CD14-positive monocyte (primary cell): ENCODE results near the gene IL1RAPL1. TPM values are rescaled to one million over a fixed set of nuclear protein-coding genes. Genes with fewer than 3 reads are reported as not detected.

ENCODE experiments used
- DNase-seq, 3 donors: peaks; one replicate each; pipeline ENCODE4 v3.0.0-alpha.2; 2011 to 2022
- H2AFZ ChIP-seq: 2 replicates; pipeline ENCODE4 v1.6.0; 2012; ENCODE audit warnings: mild to moderate bottlenecking, low read depth, low read length, inconsistent platforms; ENCODE audit not compliant: insufficient read depth, poor library complexity, severe bottlenecking
- H3K27ac ChIP-seq, 2 donors: 1 replicate in 1 of 2; 2 replicates in 1 of 2; pipeline ENCODE4 v1.5.1; 2012 to 2013; ENCODE audit warnings: low read length in 2 of 2, control low read depth in 1 of 2, inconsistent platforms in 1 of 2, low read depth in 1 of 2, mild to moderate bottlenecking in 1 of 2
- H3K27me3 ChIP-seq, 2 donors: one replicate each; pipeline versions ENCODE4 v1.6.0 to v1.6.1; 2011 to 2013; ENCODE audit warnings: low read length in 2 of 2; ENCODE audit not compliant: control insufficient read depth in 2 of 2, insufficient read depth in 2 of 2
- H3K36me3 ChIP-seq, 2 donors: replicated peaks in 1 of 2; 1 replicate in 1 of 2; 2 replicates in 1 of 2; pipeline versions ENCODE4 v1.5.1 to v1.6.1; 2012 to 2013; ENCODE audit warnings: low read length in 2 of 2, control low read depth in 1 of 2, inconsistent platforms in 1 of 2, mild to moderate bottlenecking in 1 of 2; ENCODE audit not compliant: insufficient read depth in 2 of 2, control insufficient read depth in 1 of 2
- H3K4me1 ChIP-seq, 2 donors: 1 replicate in 1 of 2; 2 replicates in 1 of 2; pipeline versions ENCODE4 v1.5.1 to v1.6.1; 2012 to 2013; ENCODE audit warnings: low read length in 2 of 2, control low read depth in 1 of 2, inconsistent platforms in 1 of 2, mild to moderate bottlenecking in 1 of 2, moderate library complexity in 1 of 2; ENCODE audit not compliant: insufficient read depth in 2 of 2, control insufficient read depth in 1 of 2
- H3K4me2 ChIP-seq: replicated peaks from 2 replicates; pipeline ENCODE3; 2012; ENCODE audit warnings: low read length, moderate library complexity, mild to moderate bottlenecking; ENCODE audit not compliant: poor library complexity, severe bottlenecking; ENCODE audit errors: extremely low read depth
- H3K4me3 ChIP-seq, 3 experiments: fragments of 200-600 bp in 1 of 3; sonication (generic) in 1 of 3; replicated peaks in 1 of 3; 1 replicate in 2 of 3; 2 replicates in 1 of 3; pipeline ENCODE4 v1.5.1; 2011 to 2013; ENCODE audit warnings: low read length in 3 of 3, mild to moderate bottlenecking in 3 of 3, control low read depth in 2 of 3, low read depth in 2 of 3, inconsistent platforms in 1 of 3, moderate library complexity in 1 of 3
- H3K79me2 ChIP-seq: 2 replicates; pipeline ENCODE4 v1.6.0; 2012; ENCODE audit warnings: mild to moderate bottlenecking, control low read depth, inconsistent platforms, low read length, moderate library complexity; ENCODE audit not compliant: insufficient read depth
- H3K9ac ChIP-seq: 2 replicates; pipeline ENCODE4 v1.6.0; 2017; ENCODE audit warnings: low read length, mild to moderate bottlenecking; ENCODE audit not compliant: insufficient read depth, poor library complexity, severe bottlenecking
- H3K9me3 ChIP-seq, 2 donors: replicated peaks in 1 of 2; 1 replicate in 1 of 2; 2 replicates in 1 of 2; pipeline versions ENCODE4 v1.5.1 to v1.6.1; 2012 to 2013; ENCODE audit warnings: low read length in 2 of 2, control low read depth in 1 of 2; ENCODE audit not compliant: control insufficient read depth in 1 of 2, insufficient read depth in 1 of 2
- H4K20me1 ChIP-seq: 2 replicates; pipeline ENCODE4 v1.6.0; 2012; ENCODE audit warnings: mild to moderate bottlenecking, low read length, control low read depth, moderate library complexity; ENCODE audit not compliant: insufficient read depth
- H3K27ac Mint-ChIP-seq, 7 donors: one replicate each; pipeline ENCODE4 v1.8.0; 2020; ENCODE audit warnings: mild to moderate bottlenecking in 7 of 7, mixed read lengths in 7 of 7, moderate library complexity in 6 of 7, inconsistent platforms in 2 of 7
- H3K27me3 Mint-ChIP-seq, 3 donors: one replicate each; pipeline ENCODE4 v1.8.0; 2021 to 2022; ENCODE audit warnings: low read depth in 3 of 3, mild to moderate bottlenecking in 3 of 3, mixed read lengths in 3 of 3, moderate library complexity in 3 of 3, inconsistent platforms in 1 of 3
- H3K36me3 Mint-ChIP-seq, 2 donors: one replicate each; pipeline ENCODE4 v1.8.0; 2020; ENCODE audit warnings: mixed read lengths in 2 of 2, inconsistent platforms in 1 of 2, mild to moderate bottlenecking in 1 of 2
- H3K4me1 Mint-ChIP-seq: one replicate; pipeline ENCODE4 v1.8.0; 2020; ENCODE audit warnings: mild to moderate bottlenecking, mixed read lengths
- H3K4me3 Mint-ChIP-seq, 2 donors: one replicate each; pipeline ENCODE4 v1.8.0; 2020; ENCODE audit warnings: mild to moderate bottlenecking in 2 of 2, mixed read lengths in 2 of 2, moderate library complexity in 1 of 2
- H3K9me3 Mint-ChIP-seq, 7 donors: one replicate each; pipeline ENCODE4 v1.8.0; 2020 to 2022; ENCODE audit warnings: mixed read lengths in 7 of 7, mild to moderate bottlenecking in 6 of 7, moderate library complexity in 6 of 7, inconsistent platforms in 2 of 7
- WGBS: methylation state at CpG from one replicate; pipeline ENCODE4 v1.1.5; 2013; ENCODE audit warnings: missing lambda C conversion rate; ENCODE audit not compliant: insufficient coverage; 5-methylcytosine and 5-hydroxymethylcytosine counted together
- intact Hi-C, 2 donors: fragments of 100-400 bp; cut with micrococcal nuclease; formaldehyde crosslinking; loops; one replicate each; pipeline versions ENCODE4 v1.15.0 to v1.15.1; 2023
- polyA plus RNA-seq, 3 donors: library from polyadenylated mRNA; depleted of rRNA in 1 of 3; unstranded in 2 of 3; stranded (reverse) in 1 of 3; fragments of 300-500 nt in 2 of 3; fragments of >200 nt in 1 of 3; fragmentation: Illumina TruSeq in 2 of 3; gene quantifications; 1 replicate in 2 of 3; 2 replicates in 1 of 3; pipeline ENCODE4 v1.2.3, GENCODE V29; 2012 to 2021
- TF ChIP-seq, protein P1 (sequence below): fragments of 200-600 bp; IDR thresholded peaks from one replicate; pipeline ENCODE4 v1.8.0; 2022; ENCODE audit warnings: antibody characterized with exemption, mild to moderate bottlenecking

IL1RAPL1 gene
- polyA plus RNA-seq, 3 donors = not detected

DNA sequence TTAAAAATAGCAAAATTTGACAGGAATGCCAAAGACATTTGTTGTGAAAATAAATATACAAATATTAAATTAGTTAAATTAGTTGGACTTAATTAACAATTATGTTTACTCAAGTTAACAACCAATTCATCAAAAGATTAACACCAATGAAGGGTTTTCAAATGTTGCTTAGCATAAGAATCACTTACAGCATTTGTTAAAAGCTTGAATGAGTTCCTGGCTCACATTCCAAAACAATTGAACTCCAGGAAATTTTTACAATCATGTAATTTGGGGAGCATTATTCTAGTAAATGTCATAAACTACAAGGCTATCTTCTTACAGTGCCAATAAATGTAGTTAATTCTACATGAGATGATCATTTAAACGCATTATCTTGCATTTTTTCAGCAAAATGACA lies 1378.4 kb downstream of the IL1RAPL1 start:
- H3K79me2 ChIP-seq = no peaks in the 10 kb centered on the region
- H3K4me1 Mint-ChIP-seq = no peaks in the 10 kb centered on the region
- DNase-seq = no peak
- H3K9me3 Mint-ChIP-seq = no peaks in the 10 kb centered on the region
- no peak overlapping the region for H3K4me3 Mint-ChIP-seq
- intact Hi-C loops = no loop called here
- H3K9ac ChIP-seq = no peak overlapping the region
- no peaks in the 10 kb centered on the region for H3K9me3 ChIP-seq
- H3K4me1 ChIP-seq = no peaks in the 10 kb centered on the region
- H2AFZ ChIP-seq = no peak overlapping the region
- H3K27me3 ChIP-seq = no peaks in the 10 kb centered on the region
- no peaks in the 10 kb centered on the region for H4K20me1 ChIP-seq
- H3K36me3 ChIP-seq = no peaks in the 10 kb centered on the region
- H3K36me3 Mint-ChIP-seq = no peaks in the 10 kb centered on the region
- TF ChIP-seq, protein P1, sequence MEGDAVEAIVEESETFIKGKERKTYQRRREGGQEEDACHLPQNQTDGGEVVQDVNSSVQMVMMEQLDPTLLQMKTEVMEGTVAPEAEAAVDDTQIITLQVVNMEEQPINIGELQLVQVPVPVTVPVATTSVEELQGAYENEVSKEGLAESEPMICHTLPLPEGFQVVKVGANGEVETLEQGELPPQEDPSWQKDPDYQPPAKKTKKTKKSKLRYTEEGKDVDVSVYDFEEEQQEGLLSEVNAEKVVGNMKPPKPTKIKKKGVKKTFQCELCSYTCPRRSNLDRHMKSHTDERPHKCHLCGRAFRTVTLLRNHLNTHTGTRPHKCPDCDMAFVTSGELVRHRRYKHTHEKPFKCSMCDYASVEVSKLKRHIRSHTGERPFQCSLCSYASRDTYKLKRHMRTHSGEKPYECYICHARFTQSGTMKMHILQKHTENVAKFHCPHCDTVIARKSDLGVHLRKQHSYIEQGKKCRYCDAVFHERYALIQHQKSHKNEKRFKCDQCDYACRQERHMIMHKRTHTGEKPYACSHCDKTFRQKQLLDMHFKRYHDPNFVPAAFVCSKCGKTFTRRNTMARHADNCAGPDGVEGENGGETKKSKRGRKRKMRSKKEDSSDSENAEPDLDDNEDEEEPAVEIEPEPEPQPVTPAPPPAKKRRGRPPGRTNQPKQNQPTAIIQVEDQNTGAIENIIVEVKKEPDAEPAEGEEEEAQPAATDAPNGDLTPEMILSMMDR = no peak
- H3K4me2 ChIP-seq = no peak overlapping the region
- WGBS = no CpG with 5 or more reads among the region's 1 CpG
- peaks cover 0 to 2% (median 0%) of the 10 kb centered on the region in 3 donors for H3K27me3 Mint-ChIP-seq
- H3K27ac Mint-ChIP-seq = no peak overlapping the region
- no peak overlapping the region for H3K4me3 ChIP-seq
- H3K27ac ChIP-seq = no peak overlapping the region

DNA sequence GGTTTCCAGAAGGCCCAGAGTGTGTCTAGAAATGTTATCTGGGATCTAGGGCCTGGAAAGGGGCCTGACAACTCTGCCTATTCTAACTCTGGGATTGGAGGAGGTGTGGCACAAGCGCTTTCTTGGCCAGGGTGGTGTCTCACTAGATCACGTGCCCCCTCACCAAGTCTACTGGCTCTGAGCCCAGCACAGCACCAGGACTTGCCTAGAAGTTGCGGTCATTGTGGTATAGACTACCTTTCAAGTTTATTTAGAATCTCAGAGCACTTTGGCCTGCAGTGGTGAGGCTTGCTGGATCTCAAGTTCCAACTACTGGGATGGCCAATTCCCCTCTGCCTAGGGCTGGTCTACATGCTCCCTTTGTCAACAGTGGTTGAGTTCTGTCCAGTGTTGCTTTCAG lies 1404.8 kb downstream of the IL1RAPL1 start:
- H3K9me3 Mint-ChIP-seq = peaks cover 0 to 12% (median 3%) of the 10 kb centered on the region in 7 donors
- Histone ChIP-seq H3K36me3 (no peaks in the 10 kb centered on the region), H3K27ac (no peak overlapping the region), H3K4me3 (no peak overlapping the region), H3K9ac (no peak overlapping the region), H3K4me1 (no peaks in the 10 kb centered on the region), H3K79me2 (no peaks in the 10 kb centered on the region), H3K4me2 (no peak overlapping the region), H4K20me1 (no peaks in the 10 kb centered on the region), H3K27me3 (no peaks in the 10 kb centered on the region), H3K9me3 (peaks cover 0 to 20% of the 10 kb centered on the region in 2 donors), H2AFZ (no peak overlapping the region)
- WGBS = no CpG with 5 or more reads among the region's 3 CpGs
- TF ChIP-seq, protein P1 = no peak
- H3K27me3 Mint-ChIP-seq = no peaks in the 10 kb centered on the region
- H3K4me3 Mint-ChIP-seq = no peak overlapping the region
- no peaks in the 10 kb centered on the region for H3K4me1 Mint-ChIP-seq
- H3K27ac Mint-ChIP-seq = no peak overlapping the region
- DNase-seq = no peak
- no peaks in the 10 kb centered on the region for H3K36me3 Mint-ChIP-seq
- intact Hi-C loops = no loop called here
